HepG2 (cell line): Measurements from ENCODE around the gene OLAH. TPM values are rescaled to one million over a fixed set of nuclear protein-coding genes. Genes with fewer than 3 reads are reported as not detected.

Experiments used
- BCL6 ChIP-seq: IDR thresholded peaks from 2 replicates; pipeline ENCODE4 v1.6.1; 2016; ENCODE audit warnings: missing genetic modification reagents, missing compliant biosample characterization
- CHCHD3 ChIP-seq: sonication (generic); formaldehyde crosslinking; IDR thresholded peaks from 2 replicates; pipeline ENCODE4 v1.8.0; 2022; ENCODE audit warnings: mild to moderate bottlenecking, missing genetic modification reagents, moderate library complexity
- DMAP1 ChIP-seq: IDR thresholded peaks from 2 replicates; pipeline ENCODE4 v1.6.1; 2016
- FOXK1 ChIP-seq: sonication (generic); formaldehyde crosslinking; IDR thresholded peaks from 2 replicates; pipeline ENCODE4 v1.4.0; 2020; ENCODE audit warnings: low read depth, missing genetic modification reagents, borderline replicate concordance
- HDAC1 ChIP-seq: sonication (generic); formaldehyde crosslinking; IDR thresholded peaks from 2 replicates; pipeline ENCODE4 v1.5.1; 2020; ENCODE audit warnings: mild to moderate bottlenecking, missing genetic modification reagents
- HDAC6 ChIP-seq: fragments of 200-600 bp; sonication (generic); IDR thresholded peaks from 2 replicates; pipeline ENCODE4 v1.7.0; 2017; ENCODE audit warnings: mild to moderate bottlenecking, antibody characterized with exemption, low read length, low read depth
- HMGA1 ChIP-seq: sonication (generic); formaldehyde crosslinking; conservative IDR thresholded peaks from 2 replicates; pipeline ENCODE4 v1.4.0; 2020; ENCODE audit warnings: missing genetic modification reagents
- HNRNPK ChIP-seq: fragments of 200-400 bp; formaldehyde crosslinking; IDR thresholded peaks from 2 replicates; pipeline ENCODE4 v1.6.1; 2018; ENCODE audit warnings: low read length, low read depth, moderate library complexity, mild to moderate bottlenecking; ENCODE audit not compliant: poor library complexity, severe bottlenecking
- HOXA3 ChIP-seq: sonication (generic); formaldehyde crosslinking; IDR thresholded peaks from 2 replicates; pipeline ENCODE4 v1.5.0; 2020; ENCODE audit warnings: missing genetic modification reagents
- KDM2A ChIP-seq: sonication (generic); formaldehyde crosslinking; IDR thresholded peaks from 2 replicates; pipeline ENCODE4 v1.4.0; 2020; ENCODE audit warnings: low read depth, missing genetic modification reagents, borderline replicate concordance
- KLF12 ChIP-seq: sonication (generic); formaldehyde crosslinking; IDR thresholded peaks from 2 replicates; pipeline ENCODE4 v1.4.0; 2020; ENCODE audit warnings: missing genetic modification reagents, borderline replicate concordance
- MAZ ChIP-seq, 2 experiments: sonication (generic) in 1 of 2; formaldehyde crosslinking in 1 of 2; IDR thresholded peaks; 2 replicates each; pipeline versions ENCODE4 v1.5.0 to v1.6.1; 2012 to 2020; ENCODE audit warnings: low read depth in 2 of 2, mild to moderate bottlenecking in 2 of 2, borderline replicate concordance in 1 of 2, improper control_type of control experiment in 1 of 2, low read length in 1 of 2, missing genetic modification reagents in 1 of 2, moderate library complexity in 1 of 2
- MLX ChIP-seq: IDR thresholded peaks from 2 replicates; pipeline ENCODE4 v1.6.1; 2016
- MTF2 ChIP-seq: sonication (generic); formaldehyde crosslinking; IDR thresholded peaks from 2 replicates; pipeline ENCODE4 v1.5.0; 2020; ENCODE audit warnings: missing genetic modification reagents, borderline replicate concordance
- NCOA2 ChIP-seq: sonication (generic); formaldehyde crosslinking; IDR thresholded peaks from 2 replicates; pipeline ENCODE4 v1.8.0; 2022; ENCODE audit warnings: inconsistent platforms
- NR2F6 ChIP-seq, 2 experiments: IDR thresholded peaks; 2 replicates each; pipeline ENCODE4 v1.6.1; 2016; ENCODE audit warnings: antibody characterized with exemption in 1 of 2, mild to moderate bottlenecking in 1 of 2
- PPARG ChIP-seq: conservative IDR thresholded peaks from 2 replicates; pipeline ENCODE4 v1.6.1; 2016; ENCODE audit warnings: missing biosample characterization, missing genetic modification reagents
- RFX5 ChIP-seq: IDR thresholded peaks from 2 replicates; pipeline ENCODE4 v1.6.1; 2011; ENCODE audit warnings: low read depth, low read length, improper control_type of control experiment
- SIN3B ChIP-seq: fragments of 150-350 bp; IDR thresholded peaks from 2 replicates; pipeline ENCODE4 v1.6.1; 2014; ENCODE audit warnings: low read length
- ZBTB38 ChIP-seq: sonication (generic); formaldehyde crosslinking; IDR thresholded peaks from 2 replicates; pipeline ENCODE4 v1.5.1; 2020; ENCODE audit warnings: mild to moderate bottlenecking, missing genetic modification reagents
- ZFY ChIP-seq: sonication (generic); formaldehyde crosslinking; IDR thresholded peaks from 2 replicates; pipeline ENCODE4 v1.4.0; 2020; ENCODE audit warnings: missing genetic modification reagents
- ZIK1 ChIP-seq: sonication (generic); formaldehyde crosslinking; IDR thresholded peaks from 2 replicates; pipeline ENCODE4 v1.5.0; 2020; ENCODE audit warnings: mild to moderate bottlenecking, low read depth, missing genetic modification reagents, borderline replicate concordance
- ZNF160 ChIP-seq: sonication (generic); formaldehyde crosslinking; IDR thresholded peaks from 2 replicates; pipeline ENCODE4 v1.8.0; 2022; ENCODE audit warnings: mild to moderate bottlenecking, inconsistent platforms, missing genetic modification reagents
- ZNF225 ChIP-seq: sonication (generic); formaldehyde crosslinking; IDR thresholded peaks from 2 replicates; pipeline ENCODE4 v1.4.0; 2020; ENCODE audit warnings: mild to moderate bottlenecking, missing genetic modification reagents
- ZNF232 ChIP-seq: sonication (generic); formaldehyde crosslinking; IDR thresholded peaks from 2 replicates; pipeline ENCODE4 v1.4.0; 2020; ENCODE audit warnings: missing genetic modification reagents, borderline replicate concordance
- ZNF343 ChIP-seq: sonication (generic); formaldehyde crosslinking; IDR thresholded peaks from 2 replicates; pipeline ENCODE4 v1.4.0; 2020; ENCODE audit warnings: mild to moderate bottlenecking, missing genetic modification reagents
- ZNF768 ChIP-seq: sonication (generic); formaldehyde crosslinking; IDR thresholded peaks from 2 replicates; pipeline ENCODE4 v1.4.0; 2020; ENCODE audit warnings: missing genetic modification reagents
- ZNF839 ChIP-seq: sonication (generic); formaldehyde crosslinking; IDR thresholded peaks from 2 replicates; pipeline ENCODE4 v1.4.0; 2020; ENCODE audit warnings: missing genetic modification reagents, mild to moderate bottlenecking, borderline replicate concordance
- ZNF891 ChIP-seq: sonication (generic); formaldehyde crosslinking; IDR thresholded peaks from 2 replicates; pipeline ENCODE4 v1.5.0; 2020; ENCODE audit warnings: mild to moderate bottlenecking, missing genetic modification reagents
- ZSCAN25 ChIP-seq: sonication (generic); formaldehyde crosslinking; IDR thresholded peaks from 2 replicates; pipeline ENCODE4 v1.8.0; 2022; ENCODE audit warnings: mild to moderate bottlenecking, missing genetic modification reagents
- polyA plus RNA-seq, 8 experiments: library from polyadenylated mRNA; depleted of rRNA in 3 of 8; stranded (reverse) in 7 of 8; unstranded in 1 of 8; fragments of >200 nt; fragmentation: Illumina TruSeq in 4 of 8; extraction: Trizol in 4 of 8; gene quantifications; 2 replicates each; pipeline versions ENCODE4 v1.2.1 to v1.2.3, GENCODE V29; 2011 to 2016; ENCODE audit warnings: low read depth in 4 of 8, missing spikeins in 1 of 8, mixed read lengths in 1 of 8; ENCODE audit not compliant: insufficient read depth in 1 of 8
- total RNA-seq, 5 experiments: library from RNA; depleted of rRNA; stranded (reverse); fragments of >200 nt; fragmentation: Illumina TruSeq; extraction: Trizol; gene quantifications; 2 replicates each; pipeline ENCODE4 v1.2.3, GENCODE V29; 2016; ENCODE audit warnings: low read depth in 1 of 5
- TF ChIP-seq, protein P1 (sequence below): sonication (generic); formaldehyde crosslinking; IDR thresholded peaks from 2 replicates; pipeline ENCODE4 v1.4.0; 2020; ENCODE audit warnings: mild to moderate bottlenecking, low read depth, missing genetic modification reagents

OLAH gene
- total and polyA plus RNA-seq, 2 of the 13 experiments (the other 11 are each of a cell fraction or from before 2014, with no cell fraction given) = 0.13 TPM; not detected in 1

- no peak for TF ChIP-seq MAZ (IDR thresholded peaks at IDR 0.05; ENCODE audit: borderline replicate concordance, low read depth, low read length)
- TF ChIP-seq MAZ (CRISPR knock-in tag; IDR thresholded peaks at IDR 0.05; ENCODE audit: low read depth) = no peak
- TF ChIP-seq ZNF232 (CRISPR knock-in tag) = no peak
- 0 out of 2 replicates have a peak, but pooled peaks have one; percentile 48 for TF ChIP-seq CHCHD3 (CRISPR knock-in tag)
- TF ChIP-seq HDAC6 = no peak
- no peak for TF ChIP-seq NR2F6 (IDR thresholded peaks at IDR 0.05)
- no peak for TF ChIP-seq NR2F6 (CRISPR knock-in tag; IDR thresholded peaks at IDR 0.05)
- no peak for TF ChIP-seq BCL6 (CRISPR knock-in tag)
- TF ChIP-seq ZNF225 (CRISPR knock-in tag) = no peak
- TF ChIP-seq HOXA3 = peak; percentile 58; the same call in 1 of the 2 replicates
- TF ChIP-seq RFX5 = no peak
- TF ChIP-seq HDAC1 (CRISPR knock-in tag) = peak; percentile 91
- TF ChIP-seq NCOA2 (CRISPR knock-in tag) = no peak
- TF ChIP-seq MTF2 (CRISPR knock-in tag) = no peak
- 0 out of 2 replicates have a peak, but pooled peaks have one; percentile 17 for TF ChIP-seq ZNF160 (CRISPR knock-in tag)
- no peak for TF ChIP-seq ZIK1 (CRISPR knock-in tag)
- TF ChIP-seq ZNF891 = peak; percentile 25; the same call in 1 of the 2 replicates
- no peak; the same call in 1 of the 2 replicates for TF ChIP-seq ZFY (CRISPR knock-in tag)
- TF ChIP-seq MLX = no peak
- TF ChIP-seq ZNF343 (CRISPR knock-in tag) = 0 out of 2 replicates have a peak, but pooled peaks have one; percentile 37
- TF ChIP-seq PPARG = no peak
- peak; percentile 73; the same call in 1 of the 2 replicates for TF ChIP-seq FOXK1 (CRISPR knock-in tag)
- TF ChIP-seq HNRNPK = no peak
- peak; percentile 51; the same call in 1 of the 2 replicates for TF ChIP-seq SIN3B
- TF ChIP-seq DMAP1 (CRISPR knock-in tag) = peak; percentile 48; the same call in 1 of the 2 replicates
- TF ChIP-seq, protein P1, sequence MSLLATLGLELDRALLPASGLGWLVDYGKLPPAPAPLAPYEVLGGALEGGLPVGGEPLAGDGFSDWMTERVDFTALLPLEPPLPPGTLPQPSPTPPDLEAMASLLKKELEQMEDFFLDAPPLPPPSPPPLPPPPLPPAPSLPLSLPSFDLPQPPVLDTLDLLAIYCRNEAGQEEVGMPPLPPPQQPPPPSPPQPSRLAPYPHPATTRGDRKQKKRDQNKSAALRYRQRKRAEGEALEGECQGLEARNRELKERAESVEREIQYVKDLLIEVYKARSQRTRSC (CRISPR knock-in tag) = no peak
- no peak for TF ChIP-seq HMGA1 (CRISPR knock-in tag)
- TF ChIP-seq ZSCAN25 = no peak
- peak; percentile 34; the same call in 1 of the 2 replicates for TF ChIP-seq ZNF768 (CRISPR knock-in tag)
- no peak for TF ChIP-seq ZNF839 (CRISPR knock-in tag)
- TF ChIP-seq KLF12 (CRISPR knock-in tag) = 0 out of 2 replicates have a peak, but pooled peaks have one; percentile 25
- peak; percentile 67; the same call in 1 of the 2 replicates for TF ChIP-seq KDM2A (CRISPR knock-in tag)
- TF ChIP-seq ZBTB38 = no peak
Measured at GRCh38 chr10:15088428-15089261, 44.9 kb downstream of the OLAH start, which contains the start of gene ACBD7 (continued).
